ENCODE results near the gene LYL1.

Gene LYL1

GRCh38 chr19:13089857-13090507 lies 12.7 kb downstream of the LYL1 start:
- no peak for DNase-seq (ENCODE audit: low read depth)
- TF ChIP-seq POLR2A (IDR thresholded peaks at IDR 0.05; ENCODE audit: extremely low read depth, insufficient read length) (no peak), CTCF (IDR thresholded peaks at IDR 0.05; ENCODE audit: low read depth, low read length) (no peak), MYC (IDR thresholded peaks at IDR 0.05; ENCODE audit: low read depth, low read length) (no peak)
- TF ChIP-seq, protein P1, sequence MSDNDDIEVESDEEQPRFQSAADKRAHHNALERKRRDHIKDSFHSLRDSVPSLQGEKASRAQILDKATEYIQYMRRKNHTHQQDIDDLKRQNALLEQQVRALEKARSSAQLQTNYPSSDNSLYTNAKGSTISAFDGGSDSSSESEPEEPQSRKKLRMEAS (IDR thresholded peaks at IDR 0.05; ENCODE audit: low read depth, low read length) = no peak
- no peak overlapping the region for H3K4me3 ChIP-seq (ENCODE audit: low read depth, low read length)

DNA sequence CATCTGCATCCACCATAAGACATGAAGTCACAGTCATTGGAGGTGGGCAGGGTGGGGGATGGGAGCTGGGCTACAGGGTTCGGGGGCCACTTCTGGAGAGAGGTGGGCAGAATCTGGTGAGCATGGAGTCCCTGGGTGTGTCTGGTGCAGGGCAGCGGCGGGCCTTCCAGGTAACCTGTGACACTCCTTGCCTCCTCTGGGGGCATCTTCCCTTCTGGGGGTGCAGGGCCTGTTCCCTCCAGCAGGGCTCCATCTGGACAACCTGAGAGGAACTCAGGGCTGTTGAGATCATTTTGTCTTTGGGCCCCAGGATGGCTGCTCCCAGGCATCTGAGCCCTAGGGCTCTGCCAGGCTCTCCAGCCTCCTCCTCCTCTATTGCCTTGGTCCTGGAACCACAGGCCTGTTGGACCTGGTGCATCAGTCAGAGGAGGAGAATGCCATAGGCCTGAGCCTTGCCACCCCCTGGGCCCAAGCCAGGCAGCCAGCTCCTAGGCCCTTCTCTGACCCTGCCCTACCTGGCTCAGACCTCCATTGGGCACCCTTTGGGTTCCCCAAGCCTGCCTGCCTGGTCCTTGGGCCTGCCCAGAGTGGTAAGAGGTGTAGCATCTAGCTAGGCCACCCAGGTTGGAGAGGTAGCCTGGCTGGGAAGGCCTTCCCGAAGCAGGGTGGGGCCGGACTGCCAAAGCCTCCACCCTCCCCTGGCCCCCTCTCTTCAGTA lies 13.4 kb downstream of the LYL1 start:
- no peak for DNase-seq (ENCODE audit: low read depth)
- TF ChIP-seq POLR2A (IDR thresholded peaks at IDR 0.05; ENCODE audit: extremely low read depth, insufficient read length) (no peak), CTCF (IDR thresholded peaks at IDR 0.05; ENCODE audit: low read depth, low read length) (peak; percentile 38), MYC (IDR thresholded peaks at IDR 0.05; ENCODE audit: low read depth, low read length) (no peak)
- TF ChIP-seq, protein P1 (IDR thresholded peaks at IDR 0.05; ENCODE audit: low read depth, low read length) = no peak
- H3K4me3 ChIP-seq (ENCODE audit: low read depth, low read length) = no peak overlapping the region

GRCh38 chr19:13087795-13088537 lies 14.7 kb downstream of the LYL1 start:
- TF ChIP-seq, protein P1 (IDR thresholded peaks at IDR 0.05; ENCODE audit: low read depth, low read length) = no peak
- TF ChIP-seq POLR2A (IDR thresholded peaks at IDR 0.05; ENCODE audit: extremely low read depth, insufficient read length) (no peak), CTCF (IDR thresholded peaks at IDR 0.05; ENCODE audit: low read depth, low read length) (no peak), MYC (IDR thresholded peaks at IDR 0.05; ENCODE audit: low read depth, low read length) (no peak)
- no peak overlapping the region for H3K4me3 ChIP-seq (ENCODE audit: low read depth, low read length)

DNA sequence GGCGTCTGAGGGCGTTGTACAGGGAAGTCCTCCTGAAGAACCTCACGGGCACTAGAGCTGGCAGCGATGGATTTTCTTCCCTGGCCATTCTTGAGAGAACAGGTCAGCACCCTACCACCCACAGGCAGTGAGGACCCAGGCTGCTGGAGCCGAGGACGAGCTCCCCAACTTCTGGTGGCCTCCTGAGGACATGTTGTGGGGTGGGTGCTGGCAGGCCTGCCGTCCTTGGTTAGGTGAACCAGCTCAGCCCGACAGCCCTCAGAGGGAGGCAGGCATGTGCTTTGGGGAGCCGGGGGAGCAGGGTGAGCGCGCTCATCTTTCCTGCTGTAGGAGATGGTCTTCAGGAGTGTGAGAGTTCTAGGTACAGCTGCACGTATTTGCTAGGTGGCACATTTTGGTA lies 15.4 kb downstream of the LYL1 start:
- H3K4me3 ChIP-seq (ENCODE audit: low read depth, low read length) = no peak overlapping the region
- DNase-seq (ENCODE audit: low read depth) = no peak
- TF ChIP-seq CTCF (IDR thresholded peaks at IDR 0.05; ENCODE audit: low read depth, low read length) (no peak), MYC (IDR thresholded peaks at IDR 0.05; ENCODE audit: low read depth, low read length) (no peak), POLR2A (IDR thresholded peaks at IDR 0.05; ENCODE audit: extremely low read depth, insufficient read length) (no peak)
- TF ChIP-seq, protein P1 (IDR thresholded peaks at IDR 0.05; ENCODE audit: low read depth, low read length) = no peak

More at GRCh38 chr19:13087795-13088537, 14.7 kb downstream of the LYL1 start:
- DNase-seq (ENCODE audit: low read depth) = no peak

- DNase-seq (ENCODE audit: low read depth) = no peak
- no peak for TF ChIP-seq CTCF (IDR thresholded peaks at IDR 0.05; ENCODE audit: low read depth, low read length)
- TF ChIP-seq, protein P1 (IDR thresholded peaks at IDR 0.05; ENCODE audit: low read depth, low read length) = no peak
- TF ChIP-seq POLR2A (IDR thresholded peaks at IDR 0.05; ENCODE audit: extremely low read depth, insufficient read length) = no peak
- TF ChIP-seq MYC (IDR thresholded peaks at IDR 0.05; ENCODE audit: low read depth, low read length) = no peak
- no peak overlapping the region for H3K4me3 ChIP-seq (ENCODE audit: low read depth, low read length)
Measured at GRCh38 chr19:13086341-13086740, 16.3 kb downstream of the LYL1 start.

All from NB4 (cell line).